Activated CD4-positive, alpha-beta T cell treated with anti-CD3 and anti-CD28 coated beads, Interleukin-2, amount 50 U/mL, for 48 hours (primary cell): ENCODE measurements around the gene TBC1D5.

ENCODE experiments used
- DNase-seq, 2 experiments: peaks; one replicate each; pipeline ENCODE4 v3.0.0-alpha.2; 2020

TBC1D5 gene

GRCh38 chr3:17260257-17260656, 482.2 kb downstream of the TBC1D5 start:
- DNase-seq = no peak

- DNase-seq = no peak
Observed at GRCh38 chr3:17259685-17260084, 482.7 kb downstream of the TBC1D5 start.

GRCh38 chr3:17258823-17259436, 483.5 kb downstream of the TBC1D5 start:
- DNase-seq = no peak

- DNase-seq = no peak
Observed at GRCh38 chr3:17257269-17257668, 485.2 kb downstream of the TBC1D5 start.

- no peak for DNase-seq
Observed at GRCh38 chr3:17243621-17244020, 498.8 kb downstream of the TBC1D5 start.

- DNase-seq = no peak
Observed at GRCh38 chr3:17239417-17239816, 503.0 kb downstream of the TBC1D5 start.

- DNase-seq = no peak
Observed at GRCh38 chr3:17238023-17238422, 504.4 kb downstream of the TBC1D5 start.

GRCh38 chr3:17235310-17235709, 507.1 kb downstream of the TBC1D5 start:
- no peak for DNase-seq

- DNase-seq = no peak
Observed at GRCh38 chr3:17234382-17234781, 508.0 kb downstream of the TBC1D5 start.

- peak in 1 of 2 experiments; percentile 5 for DNase-seq
Observed at GRCh38 chr3:17233398-17233800, 509.0 kb downstream of the TBC1D5 start.

- DNase-seq = no peak
Observed at GRCh38 chr3:17232442-17232841, 510.0 kb downstream of the TBC1D5 start.

GRCh38 chr3:17231537-17232261, 510.7 kb downstream of the TBC1D5 start:
- DNase-seq = no peak

GRCh38 chr3:17227472-17227871, 515.0 kb downstream of the TBC1D5 start:
- DNase-seq = no peak

GRCh38 chr3:17221529-17221928, 520.9 kb downstream of the TBC1D5 start:
- DNase-seq = no peak

GRCh38 chr3:17219593-17219992, 522.8 kb downstream of the TBC1D5 start:
- no peak for DNase-seq

- no peak for DNase-seq
Observed at GRCh38 chr3:17218587-17218986, 523.8 kb downstream of the TBC1D5 start.

- no peak for DNase-seq
Observed at GRCh38 chr3:17217588-17217987, 524.8 kb downstream of the TBC1D5 start.

- DNase-seq = no peak
Observed at GRCh38 chr3:17213102-17213501, 529.3 kb downstream of the TBC1D5 start.

GRCh38 chr3:17207979-17208378, 534.5 kb downstream of the TBC1D5 start:
- no peak for DNase-seq

GRCh38 chr3:17207019-17207418, 535.4 kb downstream of the TBC1D5 start:
- DNase-seq = no peak

- no peak for DNase-seq
Observed at GRCh38 chr3:17204049-17204650, 538.3 kb downstream of the TBC1D5 start.

GRCh38 chr3:17201538-17201937, 540.9 kb downstream of the TBC1D5 start:
- DNase-seq = no peak

- no peak for DNase-seq
Observed at GRCh38 chr3:17195856-17196604, 546.4 kb downstream of the TBC1D5 start.

GRCh38 chr3:17195192-17195611, 547.2 kb downstream of the TBC1D5 start:
- peak; percentile 4 to 32 for DNase-seq
